ENCODE measurements around the gene IGFLR1. TPM values are rescaled to one million over a fixed set of nuclear protein-coding genes. Genes with fewer than 3 reads are reported as not detected.
A peak's percentile ranks its signal among the peaks of the same experiment; 100 is the strongest.

The IGFLR1 gene
- total and polyA plus RNA-seq, 2 of the 8 experiments (the other 6 are each of a cell fraction or from before 2014, with no cell fraction given) = 8.4 to 28.9 TPM

DNA sequence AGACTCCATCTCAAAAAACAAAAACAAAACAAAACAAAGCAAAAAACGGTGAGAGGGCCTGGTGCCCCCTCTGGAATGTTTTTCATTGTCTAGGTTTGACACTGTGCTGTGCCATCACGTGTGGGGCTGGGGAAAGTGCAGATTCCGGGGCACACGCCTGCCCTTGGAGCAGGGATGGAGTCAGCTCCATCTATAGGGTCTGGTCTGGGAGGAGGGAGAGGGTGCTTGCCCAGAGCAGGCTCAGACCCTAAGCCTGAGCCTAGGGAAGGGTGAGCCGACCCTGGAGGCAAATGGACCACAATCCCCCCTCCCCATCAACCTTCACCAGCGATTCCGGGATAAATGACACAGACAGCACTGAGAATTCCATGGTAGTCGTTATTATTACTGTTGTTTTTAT is 48.8 kb downstream of the IGFLR1 start:
- Histone ChIP-seq H2AFZ (ENCODE audit: low read length) (no peak overlapping the region), H3K36me3 (ENCODE audit: control insufficient read depth in 2 of 4, insufficient read depth in 4 of 4, low read length in 3 of 4) (no peaks in the 10 kb centered on the region), H3K23ac (ENCODE audit: insufficient read length) (no peak overlapping the region), H2BK20ac (ENCODE audit: low read length) (peak overlapping the region; percentile 8; the same call in 1 of the 2 replicates), H3K4me3 (ENCODE audit: extremely low read depth in 1 of 4, insufficient read depth in 2 of 4, low read depth in 3 of 4, low read length in 4 of 4) (no peak overlapping the region), H2AK5ac (ENCODE audit: low read depth, low read length) (no peak overlapping the region), H2BK120ac (replicated peaks; ENCODE audit: low read depth, low read length) (no peak overlapping the region), H3K79me1 (ENCODE audit: low read depth, low read length) (no peaks in the 10 kb centered on the region), H2BK12ac (ENCODE audit: low read depth, low read length) (peak overlapping the region; percentile 89; the same call in 1 of the 2 replicates), H3K56ac (replicated peaks; ENCODE audit: insufficient read length, low read depth, low read length) (no peak overlapping the region), H3K79me2 (ENCODE audit: control insufficient read depth in 1 of 2, insufficient read depth in 2 of 2, low read length in 2 of 2) (no peaks in the 10 kb centered on the region), H3K9ac (replicated peaks in 1 of 4; ENCODE audit: extremely low read depth in 1 of 4, low read depth in 3 of 4, low read length in 3 of 4) (no peak overlapping the region), H2BK15ac (ENCODE audit: low read length) (peak overlapping the region; percentile 12; the same call in 1 of the 2 replicates), H3K9me3 (ENCODE audit: insufficient read depth in 2 of 2, low read depth in 1 of 2, low read length in 1 of 2) (no peaks in the 10 kb centered on the region), H3K4me2 (ENCODE audit: insufficient read depth in 1 of 2, low read depth in 2 of 2, low read length in 2 of 2) (no peak overlapping the region), H3K27me3 (replicated peaks in 1 of 4; ENCODE audit: control insufficient read depth in 3 of 4, extremely low read depth in 1 of 4, insufficient read depth in 3 of 4, low read length in 3 of 4) (no peaks in the 10 kb centered on the region), H4K8ac (ENCODE audit: extremely low read depth, insufficient read depth, low read length) (no peak overlapping the region), H3K14ac (ENCODE audit: insufficient read length) (no peak overlapping the region), H4K91ac (replicated peaks; ENCODE audit: insufficient read length, low read length) (no peak overlapping the region), H2BK5ac (ENCODE audit: low read depth, low read length) (0 out of 2 replicates have a peak overlapping the region, but pooled peaks have one; percentile 26), H3K4ac (replicated peaks; ENCODE audit: insufficient read length, low read depth, low read length) (no peak overlapping the region), H4K5ac (ENCODE audit: insufficient read length, low read depth, low read length) (no peak overlapping the region), H3K4me1 (replicated peaks in 1 of 4; ENCODE audit: control insufficient read depth in 3 of 4, insufficient read depth in 4 of 4, low read length in 3 of 4) (no peaks in the 10 kb centered on the region), H4K20me1 (replicated peaks in 1 of 2; ENCODE audit: control insufficient read depth in 1 of 2, insufficient read depth in 2 of 2, low read length in 2 of 2) (no peaks in the 10 kb centered on the region), H3K18ac (ENCODE audit: extremely low read depth, low read length) (no peak overlapping the region; the same call in 1 of the 2 replicates), H3K23me2 (ENCODE audit: low read depth, low read length) (no peaks in the 10 kb centered on the region), H3K27ac (ENCODE audit: low read depth, low read length) (no peak overlapping the region)
- 29% methylated on average over 8 of the region's 8 CpGs; no CpG with 5 or more reads in 1 of the 2 experiments for WGBS, 2 experiments (ENCODE audit: extremely low coverage in 1 of 2, insufficient coverage in 1 of 2, insufficient read length in 1 of 2, insufficient replicate concordance in 2 of 2, low coverage in 1 of 2, low lambda C conversion rate in 2 of 2, missing lambda C conversion rate in 1 of 2)
- DNase-seq (ENCODE audit: low read depth in 1 of 2, low spot score in 2 of 2) (no peak), FAIRE-seq (no peak)
- POLR2A ChIA-PET (ENCODE audit: partially characterized antibody) = interaction anchor here (0.6 to 1.7 kb wide), 7 partner anchors 20 to 412 kb away, joined by 3 to 9 read pairs (median 3); partner anchors contain the start of genes PSENEN and U2AF1L4
- CTCF ChIA-PET (ENCODE audit: partially characterized antibody) = interaction anchor here (0.6 to 7.6 kb wide), 14 partner anchors 12 to 361 kb away, joined by 3 to 105 read pairs (median 4); partner anchors contain the start of genes THAP8 and ZBTB32
- TF ChIP-seq HDAC2 (IDR thresholded peaks at IDR 0.05; ENCODE audit: borderline replicate concordance in 1 of 2, low read depth in 2 of 2, low read length in 2 of 2) (no peak), ASH2L (IDR thresholded peaks at IDR 0.05; ENCODE audit: low read length) (no peak)

Data from H1 (cell line).